Sigmoid colon (tissue), 7 donors: ENCODE data around the gene WIF1. TPM values are rescaled to one million over a fixed set of nuclear protein-coding genes. Genes with fewer than 3 reads are reported as not detected.

Experiments
- DNase-seq: peaks from one replicate; pipeline ENCODE4 v3.0.0-alpha.2; 2019
- H3K27ac ChIP-seq, 4 donors: fragments of 200-600 bp; sonication (generic); one replicate each; pipeline ENCODE4 v1.5.1; 2016 to 2019; ENCODE audit warnings: mild to moderate bottlenecking in 1 of 4
- H3K27me3 ChIP-seq, 3 donors: fragments of 200-600 bp; sonication (generic); one replicate each; pipeline ENCODE4 v1.5.1; 2019; ENCODE audit warnings: mild to moderate bottlenecking in 1 of 3
- H3K36me3 ChIP-seq, 4 donors: fragments of 200-600 bp; sonication (generic); one replicate each; pipeline ENCODE4 v1.5.1; 2016 to 2019
- H3K4me1 ChIP-seq, 4 donors: fragments of 200-600 bp; sonication (generic); one replicate each; pipeline ENCODE4 v1.5.1; 2017 to 2019
- H3K4me3 ChIP-seq, 4 donors: fragments of 200-600 bp; sonication (generic); one replicate each; pipeline ENCODE4 v1.5.1; 2017 to 2019; ENCODE audit warnings: mild to moderate bottlenecking in 2 of 4, moderate library complexity in 1 of 4
- H3K9me3 ChIP-seq, 4 donors: fragments of 200-600 bp in 3 of 4; sonication (generic) in 3 of 4; one replicate each; pipeline versions ENCODE4 v1.5.1 to v1.6.1; 2013 to 2019
- EP300 ChIP-seq, 4 donors: sonication (generic); formaldehyde crosslinking; IDR thresholded peaks; one replicate each; pipeline ENCODE4 v1.6.1; 2017; ENCODE audit warnings: antibody characterized with exemption in 4 of 4
- POLR2A ChIP-seq, 2 donors: fragments of 450-650 bp; IDR thresholded peaks; one replicate each; pipeline ENCODE4 v1.6.1; 2016; ENCODE audit warnings: antibody characterized with exemption in 2 of 2, mild to moderate bottlenecking in 2 of 2, moderate library complexity in 2 of 2
- POLR2AphosphoS5 ChIP-seq, 4 donors: sonication (generic); formaldehyde crosslinking; IDR thresholded peaks; one replicate each; pipeline ENCODE4 v1.6.1; 2017; ENCODE audit warnings: antibody characterized with exemption in 4 of 4
- WGBS, 2 donors: extraction: QIAGEN DNeasy Blood & Tissue Kit; methylation state at CpG; one replicate each; pipeline ENCODE4 v1.1.7; 2013; 5-methylcytosine and 5-hydroxymethylcytosine counted together
- intact Hi-C: fragments of 100-400 bp; cut with DNase I; formaldehyde crosslinking; loops from one replicate; pipeline ENCODE4 v1.15.1; 2023
- polyA plus RNA-seq, 3 donors: library from polyadenylated mRNA; stranded (reverse); fragments of 200-250 nt; gene quantifications; one replicate each; pipeline ENCODE4 v1.2.3, GENCODE V29; 2013
- total RNA-seq, 4 donors: library from RNA; depleted of rRNA; stranded (reverse); fragments of >200 nt; gene quantifications; one replicate each; pipeline ENCODE4 v1.1.0, GENCODE V29; 2016
- TF ChIP-seq, protein P1 (sequence below), 4 experiments: fragments of 450-650 bp in 3 of 4; fragments of 200-600 bp in 1 of 4; IDR thresholded peaks; one replicate each; pipeline ENCODE4 v1.5.1; 2016 to 2019; ENCODE audit warnings: antibody characterized with exemption in 4 of 4, mild to moderate bottlenecking in 3 of 4, moderate library complexity in 2 of 4
- donor health status: healthy with polysubstance abuse.
- donor health status: Bipolar disorder and iron deficiency.
- donor health status: healthy.

The WIF1 gene
- total and polyA plus RNA-seq, 7 donors, result 0.15 TPM; not detected in 6

DNA sequence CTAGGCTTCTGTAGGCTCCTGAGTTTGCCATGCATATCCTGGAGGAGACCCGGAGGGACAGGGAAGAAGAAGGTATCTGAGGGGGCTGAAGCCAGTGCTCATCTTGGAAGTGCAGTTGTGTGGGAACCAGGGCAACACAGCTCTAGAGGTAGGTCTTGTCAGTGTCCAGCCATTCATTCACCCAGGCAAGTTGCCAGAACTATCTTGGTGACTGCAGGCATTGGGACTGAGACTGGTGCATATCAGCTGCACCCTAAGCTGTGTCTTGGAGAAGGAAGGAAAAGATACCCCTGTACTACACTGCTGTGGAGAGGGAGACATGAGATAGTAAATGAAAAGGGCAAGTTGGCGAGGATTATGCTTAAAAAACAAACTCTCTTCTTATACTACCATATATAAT, 4.9 kb upstream of the WIF1 start:
- no peaks in the 10 kb centered on the region for H3K36me3 ChIP-seq
- no peak overlapping the region for H3K27ac ChIP-seq
- intact Hi-C loops, result no loop called here
- H3K4me1 ChIP-seq, result peaks cover 0 to 6% (median 6%) of the 10 kb centered on the region in 4 donors
- TF ChIP-seq POLR2AphosphoS5 (IDR thresholded peaks at IDR 0.05) (no peak), EP300 (IDR thresholded peaks at IDR 0.05) (no peak), POLR2A (IDR thresholded peaks at IDR 0.05) (no peak)
- TF ChIP-seq, protein P1, sequence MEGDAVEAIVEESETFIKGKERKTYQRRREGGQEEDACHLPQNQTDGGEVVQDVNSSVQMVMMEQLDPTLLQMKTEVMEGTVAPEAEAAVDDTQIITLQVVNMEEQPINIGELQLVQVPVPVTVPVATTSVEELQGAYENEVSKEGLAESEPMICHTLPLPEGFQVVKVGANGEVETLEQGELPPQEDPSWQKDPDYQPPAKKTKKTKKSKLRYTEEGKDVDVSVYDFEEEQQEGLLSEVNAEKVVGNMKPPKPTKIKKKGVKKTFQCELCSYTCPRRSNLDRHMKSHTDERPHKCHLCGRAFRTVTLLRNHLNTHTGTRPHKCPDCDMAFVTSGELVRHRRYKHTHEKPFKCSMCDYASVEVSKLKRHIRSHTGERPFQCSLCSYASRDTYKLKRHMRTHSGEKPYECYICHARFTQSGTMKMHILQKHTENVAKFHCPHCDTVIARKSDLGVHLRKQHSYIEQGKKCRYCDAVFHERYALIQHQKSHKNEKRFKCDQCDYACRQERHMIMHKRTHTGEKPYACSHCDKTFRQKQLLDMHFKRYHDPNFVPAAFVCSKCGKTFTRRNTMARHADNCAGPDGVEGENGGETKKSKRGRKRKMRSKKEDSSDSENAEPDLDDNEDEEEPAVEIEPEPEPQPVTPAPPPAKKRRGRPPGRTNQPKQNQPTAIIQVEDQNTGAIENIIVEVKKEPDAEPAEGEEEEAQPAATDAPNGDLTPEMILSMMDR (IDR thresholded peaks at IDR 0.05), result no peak
- DNase-seq, result no peak
- H3K4me3 ChIP-seq, result no peak overlapping the region
- H3K27me3 ChIP-seq, result peaks cover 6 to 34% (median 22%) of the 10 kb centered on the region in 3 donors
- no peaks in the 10 kb centered on the region for H3K9me3 ChIP-seq
- 68 to 81% methylated on average over 2 of the region's 2 CpGs for WGBS, 2 donors

DNA sequence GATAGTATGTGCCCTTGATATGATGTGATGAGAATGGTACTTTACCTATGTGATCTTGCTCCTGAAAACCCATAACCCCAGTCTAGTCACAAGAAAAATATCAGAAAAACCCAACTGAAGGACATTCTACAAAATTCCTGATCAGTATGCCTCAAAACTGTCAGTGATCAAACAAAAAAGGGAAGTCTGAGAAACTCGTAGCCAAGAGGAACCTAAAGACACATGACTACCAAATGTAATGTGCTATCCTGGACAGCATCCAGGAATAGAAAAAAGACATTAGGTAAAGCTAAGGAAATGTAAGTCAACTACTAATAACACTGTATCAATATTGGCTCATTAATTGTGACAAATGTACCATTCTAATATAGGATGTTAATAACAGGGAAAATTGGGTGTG, 4.1 kb upstream of the WIF1 start:
- 30% methylated on average over 1 of the region's 1 CpG for WGBS, 2 donors
- no peak overlapping the region for H3K27ac ChIP-seq
- intact Hi-C loops, result no loop called here
- H3K36me3 ChIP-seq, result no peaks in the 10 kb centered on the region
- H3K4me1 ChIP-seq, result peaks cover 0 to 9% (median 9%) of the 10 kb centered on the region in 4 donors
- no peaks in the 10 kb centered on the region for H3K9me3 ChIP-seq
- peaks cover 8 to 42% (median 29%) of the 10 kb centered on the region in 3 donors for H3K27me3 ChIP-seq
- TF ChIP-seq POLR2AphosphoS5 (IDR thresholded peaks at IDR 0.05), result no peak
- TF ChIP-seq EP300 (IDR thresholded peaks at IDR 0.05), result no peak
- TF ChIP-seq POLR2A (IDR thresholded peaks at IDR 0.05), result no peak
- TF ChIP-seq, protein P1 (IDR thresholded peaks at IDR 0.05), result no peak
- no peak overlapping the region for H3K4me3 ChIP-seq
- no peak for DNase-seq

DNA sequence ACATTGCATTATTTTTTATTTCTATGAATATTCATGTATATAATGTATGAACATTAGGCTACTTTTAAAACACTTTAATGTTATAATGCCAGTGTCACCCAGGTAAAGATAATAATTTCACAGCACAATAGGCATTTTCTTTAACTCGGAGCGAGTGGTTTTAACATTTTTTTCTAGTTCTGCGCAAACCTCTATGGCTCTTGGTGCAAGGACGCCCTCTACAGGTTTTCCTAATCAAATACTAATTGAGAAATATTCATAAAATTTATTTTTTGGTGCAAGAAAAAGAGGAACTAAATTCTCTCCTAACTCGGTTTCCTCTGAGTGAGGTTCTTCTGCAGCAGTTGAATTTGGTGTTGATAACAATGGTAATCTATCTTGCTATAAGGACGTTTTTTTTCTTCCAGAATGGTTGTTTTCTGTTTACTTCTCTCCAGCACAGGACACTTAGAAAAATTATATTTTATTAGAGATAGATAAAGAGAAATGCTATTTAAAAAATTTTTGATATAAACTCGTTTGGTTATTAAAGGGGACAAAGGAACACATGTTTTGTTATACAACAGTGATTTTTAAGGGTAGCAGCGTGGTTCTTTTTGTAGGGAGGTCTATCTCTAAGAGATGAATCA, 2.4 kb upstream of the WIF1 start:
- TF ChIP-seq POLR2A (IDR thresholded peaks at IDR 0.05) (no peak), POLR2AphosphoS5 (IDR thresholded peaks at IDR 0.05) (no peak), EP300 (IDR thresholded peaks at IDR 0.05) (no peak)
- TF ChIP-seq, protein P1 (IDR thresholded peaks at IDR 0.05), result peak in 3 of 4 experiments; percentile 12 to 37 (median 30)
- H3K4me3 ChIP-seq, result no peak overlapping the region
- intact Hi-C loops, result loop anchor here (2.0 kb wide), 1 partner anchor 233 kb away; no protein-coding TSS in a partner anchor
- H3K27me3 ChIP-seq, result peaks cover 8 to 59% (median 33%) of the 10 kb centered on the region in 3 donors
- H3K36me3 ChIP-seq, result no peaks in the 10 kb centered on the region
- no peak for DNase-seq
- peaks cover 0 to 9% (median 9%) of the 10 kb centered on the region in 4 donors for H3K4me1 ChIP-seq
- H3K9me3 ChIP-seq, result no peaks in the 10 kb centered on the region
- WGBS, 2 donors, result 9 to 10% methylated on average over 8 of the region's 8 CpGs
- no peak overlapping the region for H3K27ac ChIP-seq

DNA sequence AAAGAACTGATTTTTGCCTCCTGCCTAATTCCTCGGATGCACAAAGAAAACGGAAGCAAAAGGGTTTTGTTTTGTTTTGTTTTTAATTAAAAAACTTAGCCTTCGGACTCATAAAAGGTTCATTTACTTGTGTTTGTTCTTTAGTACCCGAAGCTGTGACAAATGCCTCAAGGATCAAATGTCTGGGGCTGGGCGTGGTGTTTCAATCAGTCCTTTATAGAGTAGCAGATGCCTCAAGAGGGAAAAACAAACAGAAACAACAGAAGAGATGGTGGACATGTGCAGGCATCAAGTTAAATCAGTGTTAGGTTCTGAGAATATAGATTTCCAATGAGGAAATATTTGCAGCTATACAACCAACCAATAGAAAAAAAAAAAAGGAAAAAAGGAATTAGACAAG, 1.6 kb upstream of the WIF1 start:
- no peaks in the 10 kb centered on the region for H3K9me3 ChIP-seq
- TF ChIP-seq POLR2AphosphoS5 (IDR thresholded peaks at IDR 0.05) (no peak), POLR2A (IDR thresholded peaks at IDR 0.05) (no peak), EP300 (IDR thresholded peaks at IDR 0.05) (no peak)
- TF ChIP-seq, protein P1 (IDR thresholded peaks at IDR 0.05), result no peak
- peaks cover 0 to 9% (median 9%) of the 10 kb centered on the region in 4 donors for H3K4me1 ChIP-seq
- peaks cover 8 to 65% (median 33%) of the 10 kb centered on the region in 3 donors for H3K27me3 ChIP-seq
- intact Hi-C loops, result loop anchor here (2.0 kb wide), 1 partner anchor 232 kb away; no protein-coding TSS in a partner anchor
- no peaks in the 10 kb centered on the region for H3K36me3 ChIP-seq
- no peak for DNase-seq
- H3K27ac ChIP-seq, result no peak overlapping the region
- WGBS, 2 donors, result 15 to 68% methylated on average over 5 of the region's 5 CpGs
- H3K4me3 ChIP-seq, result no peak overlapping the region
